ENCODE measurements around the gene NR4A1.

Gene NR4A1

DNA sequence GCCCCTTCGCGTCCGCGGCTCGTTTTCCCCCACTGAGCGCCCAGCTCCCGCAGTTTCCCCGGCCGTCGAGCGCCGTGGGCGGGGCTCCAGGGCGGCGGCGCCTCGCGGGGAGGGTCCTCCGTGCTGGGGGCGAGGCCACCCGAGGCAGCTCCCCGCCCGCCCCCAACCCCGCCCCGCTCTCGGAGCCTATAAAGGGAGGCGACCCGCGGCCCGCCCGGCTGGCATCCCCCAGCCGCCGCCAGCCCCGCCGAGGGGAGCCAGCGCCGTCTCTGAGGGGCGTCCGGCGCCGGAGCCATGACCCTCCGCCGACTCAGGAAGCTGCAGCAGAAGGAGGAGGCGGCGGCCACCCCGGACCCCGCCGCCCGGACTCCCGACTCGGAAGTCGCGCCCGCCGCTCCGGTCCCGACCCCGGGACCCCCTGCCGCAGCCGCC, 44.5 kb upstream of the NR4A1 start, which contains the start of gene TAMALIN:
Gene TAMALIN, plus strand, starts transcription at position 221 of the 432 bp plus-strand sequence. Its CDS starts 74 bp downstream, at position 295.
- DNase-seq (ENCODE audit: low read depth, low spot score) = peak; percentile 47
- in situ Hi-C loops (cut with HindIII; ENCODE audit: low sequenced_read_pairs) = no loop called here

DNA sequence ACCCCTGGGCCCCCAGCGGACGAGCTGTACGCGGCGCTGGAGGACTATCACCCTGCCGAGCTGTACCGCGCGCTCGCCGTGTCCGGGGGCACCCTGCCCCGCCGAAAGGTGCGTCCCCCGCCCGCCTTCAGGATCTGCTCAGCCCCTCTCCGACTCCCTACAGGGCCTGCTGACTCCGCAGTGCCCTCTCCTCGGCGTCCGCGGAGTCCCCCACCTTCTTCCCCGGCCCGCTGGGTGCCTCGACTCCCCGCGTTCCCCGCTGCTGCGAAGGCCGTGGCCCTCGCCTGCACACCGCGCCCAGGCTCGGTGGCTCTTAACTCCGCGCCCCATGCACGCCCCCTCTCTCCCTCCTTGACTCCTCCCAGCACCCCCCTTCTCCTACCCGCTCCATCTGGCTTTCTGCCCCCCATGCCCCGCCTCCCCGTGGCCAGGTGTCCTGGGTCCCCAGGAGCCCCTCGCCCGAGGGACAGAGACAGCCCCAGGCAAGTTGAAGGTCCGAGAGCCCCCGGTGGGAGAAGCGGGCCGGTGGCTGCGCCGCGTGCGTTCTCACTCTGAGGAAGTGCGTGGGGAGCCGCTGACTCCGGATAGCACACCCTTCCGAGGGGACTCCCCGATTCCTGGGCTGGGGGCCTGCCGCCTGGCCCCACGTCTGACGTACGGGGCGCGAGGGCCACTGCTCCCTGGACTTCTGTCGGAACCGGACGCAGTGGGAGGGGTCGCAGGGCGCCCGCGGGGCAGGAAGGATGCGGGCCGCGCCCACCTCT, 43.9 kb upstream of the NR4A1 start:
- TF ChIP-seq, protein P1, sequence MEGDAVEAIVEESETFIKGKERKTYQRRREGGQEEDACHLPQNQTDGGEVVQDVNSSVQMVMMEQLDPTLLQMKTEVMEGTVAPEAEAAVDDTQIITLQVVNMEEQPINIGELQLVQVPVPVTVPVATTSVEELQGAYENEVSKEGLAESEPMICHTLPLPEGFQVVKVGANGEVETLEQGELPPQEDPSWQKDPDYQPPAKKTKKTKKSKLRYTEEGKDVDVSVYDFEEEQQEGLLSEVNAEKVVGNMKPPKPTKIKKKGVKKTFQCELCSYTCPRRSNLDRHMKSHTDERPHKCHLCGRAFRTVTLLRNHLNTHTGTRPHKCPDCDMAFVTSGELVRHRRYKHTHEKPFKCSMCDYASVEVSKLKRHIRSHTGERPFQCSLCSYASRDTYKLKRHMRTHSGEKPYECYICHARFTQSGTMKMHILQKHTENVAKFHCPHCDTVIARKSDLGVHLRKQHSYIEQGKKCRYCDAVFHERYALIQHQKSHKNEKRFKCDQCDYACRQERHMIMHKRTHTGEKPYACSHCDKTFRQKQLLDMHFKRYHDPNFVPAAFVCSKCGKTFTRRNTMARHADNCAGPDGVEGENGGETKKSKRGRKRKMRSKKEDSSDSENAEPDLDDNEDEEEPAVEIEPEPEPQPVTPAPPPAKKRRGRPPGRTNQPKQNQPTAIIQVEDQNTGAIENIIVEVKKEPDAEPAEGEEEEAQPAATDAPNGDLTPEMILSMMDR (IDR thresholded peaks at IDR 0.05; ENCODE audit: low read depth, low read length) = no peak
- in situ Hi-C loops (cut with HindIII; ENCODE audit: low sequenced_read_pairs) = no loop called here
- no peak for DNase-seq (ENCODE audit: low read depth, low spot score)
- peak overlapping the region; percentile 51 for H3K4me3 ChIP-seq (ENCODE audit: low read depth, low read length)

More for the DNA sequence above, 44.5 kb upstream of the NR4A1 start, which contains the start of gene TAMALIN:
- TF ChIP-seq, protein P1 (IDR thresholded peaks at IDR 0.05; ENCODE audit: low read depth, low read length) = no peak
- peak within 1 kb of the TSS; percentile 51 for H3K4me3 ChIP-seq (ENCODE audit: low read depth, low read length)

DNA sequence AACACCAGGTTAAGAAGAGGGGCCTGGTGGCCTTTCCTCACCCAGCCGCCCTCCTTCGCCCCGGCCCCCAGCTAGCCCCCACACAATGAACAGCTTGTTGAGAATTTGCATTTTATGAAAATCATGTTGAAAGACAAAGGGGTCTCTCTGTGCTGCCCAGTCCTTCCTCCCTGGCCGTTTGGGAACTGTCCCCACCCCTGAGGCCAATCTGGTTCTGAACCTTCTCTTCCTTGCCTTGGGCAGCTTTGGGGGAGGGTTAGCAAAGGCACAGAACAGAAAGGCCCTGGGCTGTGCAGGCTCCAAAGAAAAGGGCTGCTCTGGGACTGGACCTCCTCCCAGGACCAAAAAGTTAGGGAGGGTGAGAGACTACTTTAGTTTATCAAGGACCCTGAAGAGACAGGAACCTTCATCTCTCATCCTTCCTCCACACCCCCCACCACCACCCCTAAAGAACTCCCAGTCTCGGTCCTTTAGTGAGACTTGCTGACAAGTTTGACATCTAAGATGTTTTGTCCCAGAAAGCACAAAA, 43.2 kb upstream of the NR4A1 start:
- H3K4me3 ChIP-seq (ENCODE audit: low read depth, low read length) = peak overlapping the region; percentile 51
- in situ Hi-C loops (cut with HindIII; ENCODE audit: low sequenced_read_pairs) = no loop called here
- no peak for DNase-seq (ENCODE audit: low read depth, low spot score)
- TF ChIP-seq, protein P1 (IDR thresholded peaks at IDR 0.05; ENCODE audit: low read depth, low read length) = no peak

DNA sequence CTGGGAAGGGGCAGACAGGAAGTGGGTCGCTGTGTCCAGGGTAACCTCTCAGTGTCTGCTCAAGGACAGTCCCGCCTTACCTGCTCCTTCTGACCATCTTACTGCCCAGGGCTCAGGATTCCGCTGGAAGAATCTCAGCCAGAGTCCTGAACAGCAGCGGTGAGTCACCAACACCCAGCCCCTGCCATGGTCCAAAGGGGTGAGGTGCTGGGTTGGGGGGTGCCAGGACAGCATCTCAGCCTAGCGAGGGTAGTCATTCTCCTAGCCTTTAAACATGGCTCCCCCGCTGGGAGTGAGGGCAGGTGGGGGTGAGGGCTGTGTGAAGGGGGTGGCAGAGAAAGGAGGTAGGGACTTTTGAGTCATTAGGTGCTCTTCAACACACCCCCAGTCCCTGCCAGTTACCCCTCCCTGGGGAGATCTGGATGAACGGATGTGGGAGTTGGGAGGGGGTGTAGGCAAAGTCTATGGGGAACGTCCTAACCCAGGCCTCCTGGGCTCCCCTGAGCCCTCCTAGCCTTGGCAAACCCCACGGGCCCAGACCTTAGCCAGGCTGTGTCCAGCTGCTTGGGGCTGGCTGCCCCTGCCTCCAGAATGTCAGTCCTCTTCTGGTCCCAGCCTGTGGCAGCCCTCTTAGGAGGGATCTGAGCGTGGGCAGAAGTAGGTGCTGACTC, 42.0 kb upstream of the NR4A1 start:
- DNase-seq (ENCODE audit: low read depth, low spot score) = no peak
- H3K4me3 ChIP-seq (ENCODE audit: low read depth, low read length) = no peak overlapping the region
- TF ChIP-seq, protein P1 (IDR thresholded peaks at IDR 0.05; ENCODE audit: low read depth, low read length) = no peak
- in situ Hi-C loops (cut with HindIII; ENCODE audit: low sequenced_read_pairs) = no loop called here

DNA sequence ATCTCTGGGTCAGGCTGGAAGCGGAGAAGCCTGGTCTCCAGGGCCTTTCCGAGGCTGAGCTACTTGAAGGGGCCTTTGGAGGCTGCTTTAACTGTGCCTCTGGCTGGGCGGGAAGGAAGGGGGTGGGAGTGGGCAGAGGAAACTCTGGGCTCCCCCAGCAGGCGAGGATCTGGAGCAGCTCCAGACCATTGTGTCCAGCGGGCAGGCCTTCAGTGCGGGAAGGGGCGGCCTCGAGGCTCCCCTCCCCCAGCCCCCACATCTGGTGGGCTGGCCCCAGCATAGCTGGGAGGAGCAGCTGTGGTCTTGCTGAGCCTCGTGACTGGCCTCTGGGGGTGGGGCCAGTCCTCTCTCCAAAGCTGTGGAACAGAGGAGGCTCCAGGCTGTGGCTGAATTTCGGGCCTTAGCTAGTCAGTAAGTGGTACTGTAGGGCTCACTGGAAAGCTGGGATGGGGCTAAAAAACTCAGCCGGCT, 41.1 kb upstream of the NR4A1 start:
- TF ChIP-seq, protein P1 (IDR thresholded peaks at IDR 0.05; ENCODE audit: low read depth, low read length) = no peak
- no peak overlapping the region for H3K4me3 ChIP-seq (ENCODE audit: low read depth, low read length)
- in situ Hi-C loops (cut with HindIII; ENCODE audit: low sequenced_read_pairs) = no loop called here
- DNase-seq (ENCODE audit: low read depth, low spot score) = peak; percentile 88

DNA sequence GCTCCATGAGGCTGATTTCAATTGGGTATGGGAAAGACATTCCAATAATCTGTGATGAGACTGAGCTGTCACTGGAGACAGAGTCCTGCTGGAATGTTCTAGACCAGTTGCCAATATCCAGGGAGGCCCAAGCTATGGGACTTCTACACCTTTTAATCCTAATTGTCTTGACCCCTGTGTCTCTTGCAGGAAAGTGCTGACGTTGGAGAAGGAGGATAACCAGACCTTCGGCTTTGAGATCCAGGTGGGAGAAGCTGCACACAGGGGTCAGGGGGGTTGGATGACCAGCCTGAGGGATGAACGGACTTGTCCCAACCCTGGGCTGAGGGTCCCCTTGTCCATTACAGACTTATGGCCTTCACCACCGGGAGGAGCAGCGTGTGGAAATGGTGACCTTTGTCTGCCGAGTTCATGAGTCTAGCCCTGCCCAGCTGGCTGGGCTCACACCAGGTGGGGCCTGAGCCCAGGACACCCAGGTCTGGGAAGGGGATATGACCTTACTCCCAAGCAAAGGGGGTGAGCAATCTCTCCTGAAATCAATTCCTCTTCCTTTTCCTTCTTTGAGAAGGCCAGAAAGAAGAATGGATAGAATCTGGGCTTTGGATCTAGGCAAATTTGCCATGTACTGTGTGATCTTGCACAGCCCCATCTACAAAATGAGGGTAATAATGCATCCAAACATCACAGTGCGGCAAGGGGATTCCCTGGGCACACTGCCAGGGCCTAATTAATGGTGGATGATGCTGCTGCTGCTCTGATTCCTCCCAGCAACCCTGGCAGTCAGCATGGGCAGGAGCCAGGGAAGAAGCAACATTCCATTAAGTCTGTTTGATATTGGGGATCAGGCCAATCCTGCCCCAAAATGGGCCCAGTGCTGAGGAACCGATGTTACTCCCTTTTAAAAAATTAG, 40.3 kb upstream of the NR4A1 start:
- no peak overlapping the region for H3K4me3 ChIP-seq (ENCODE audit: low read depth, low read length)
- TF ChIP-seq, protein P1 (IDR thresholded peaks at IDR 0.05; ENCODE audit: low read depth, low read length) = no peak
- in situ Hi-C loops (cut with HindIII; ENCODE audit: low sequenced_read_pairs) = no loop called here
- DNase-seq (ENCODE audit: low read depth, low spot score) = no peak

All from astrocyte of the spinal cord (primary cell).